HCT116 (cell line): Measurements from ENCODE around the gene GEMIN5. TPM values are rescaled to one million over a fixed set of nuclear protein-coding genes. Genes with fewer than 3 reads are reported as not detected.

Experiments used
- ATAC-seq: fragments of 200-7000 bp; cut with Tn5 transposase; 2 replicates; pipeline ENCODE4 v1.9.1; 2020; ENCODE audit warnings: mild to moderate bottlenecking, moderate library complexity
- BruUV-seq: library from RNA; stranded (reverse); fragments of 400-500 nt; replicated peaks from 2 replicates; lab custom pipeline; 2021; lab: Mats Ljungman, UMichigan
- CTCF ChIA-PET: fragments of 300-600 bp; sonication (Branson Sonifier 250); formaldehyde crosslinking; loops from one replicate; lab custom pipeline; 2021; ENCODE audit warnings: antibody characterized with exemption; lab: Charles Lee
- POLR2A ChIA-PET: fragments of 300-600, 350-600 bp; sonication (Branson Sonifier 250); formaldehyde crosslinking; loops from one replicate; lab custom pipeline; 2021; ENCODE audit warnings: antibody characterized with exemption; lab: Charles Lee
- RAD21 ChIA-PET, 2 experiments: fragments of 300-600 bp; sonication (Branson Sonifier 250); formaldehyde crosslinking; loops; one replicate each; lab custom pipeline; 2023; ENCODE audit warnings: low total read pairs in 2 of 2; ENCODE audit not compliant: uncharacterized antibody in 2 of 2, unreplicated experiment in 2 of 2, low non-redundant PET in 1 of 2; lab: Charles Lee
- DNase-seq: peaks from one replicate; pipeline ENCODE4 v3.0.0-alpha.2; 2010; ENCODE audit warnings: low read depth, low spot score
- H2AFZ ChIP-seq: fragments of 200-600 bp; shearing (Covaris generic), sonication (generic); 2 replicates; pipeline ENCODE4 v1.6.1; 2017; ENCODE audit warnings: low read depth, mixed run types, mixed read lengths, antibody characterized with exemption, low read length; ENCODE audit not compliant: poor library complexity, severe bottlenecking
- H3K27ac ChIP-seq: 2 replicates; pipeline ENCODE4 v1.5.1; 2012; ENCODE audit warnings: low read depth, low read length
- H3K27me3 ChIP-seq: fragments of 200-600 bp; sonication (generic); 2 replicates; pipeline ENCODE4 v1.6.1; 2016; ENCODE audit warnings: mixed run types, low read length, mixed read lengths; ENCODE audit not compliant: insufficient read depth
- H3K36me3 ChIP-seq, 2 experiments: fragments of 200-500 bp in 1 of 2; fragments of 200-600 bp in 1 of 2; sonication (Bioruptor generic) in 1 of 2; sonication (generic) in 1 of 2; 2 replicates each; pipeline versions ENCODE4 v1.5.1 to v1.6.1; 2014 to 2016; ENCODE audit warnings: low read length in 2 of 2, inconsistent platforms in 1 of 2, mixed read lengths in 1 of 2, mixed run types in 1 of 2; ENCODE audit not compliant: insufficient read depth in 2 of 2, control insufficient read depth in 1 of 2
- H3K4me1 ChIP-seq, 2 experiments: fragments of 200-600 bp in 1 of 2; sonication (generic) in 1 of 2; 2 replicates each; pipeline versions ENCODE4 v1.5.1 to v1.6.1; 2012 to 2017; ENCODE audit warnings: low read length in 2 of 2, inconsistent platforms in 1 of 2, mild to moderate bottlenecking in 1 of 2, mixed read lengths in 1 of 2, mixed run types in 1 of 2, moderate library complexity in 1 of 2; ENCODE audit not compliant: insufficient read depth in 2 of 2, control insufficient read depth in 1 of 2
- H3K4me2 ChIP-seq: fragments of 200-600 bp; sonication (generic); 2 replicates; pipeline ENCODE4 v1.6.1; 2017; ENCODE audit warnings: mixed run types, low read length, mixed read lengths
- H3K4me3 ChIP-seq, 2 experiments: fragments of 200-600 bp in 1 of 2; sonication (generic) in 1 of 2; replicated peaks in 1 of 2; 2 replicates each; pipeline ENCODE4 v1.5.1; 2011 to 2016; ENCODE audit warnings: low read length in 2 of 2, control low read depth in 1 of 2, low read depth in 1 of 2, mild to moderate bottlenecking in 1 of 2, mixed read lengths in 1 of 2, mixed run types in 1 of 2
- H3K79me2 ChIP-seq: fragments of 200-600 bp; sonication (generic); 2 replicates; pipeline ENCODE4 v1.6.1; 2017; ENCODE audit warnings: mild to moderate bottlenecking, mixed run types, low read length, moderate library complexity, mixed read lengths; ENCODE audit not compliant: insufficient read depth
- H3K9ac ChIP-seq: fragments of 200-600 bp; sonication (generic); 2 replicates; pipeline ENCODE4 v1.6.1; 2016; ENCODE audit warnings: low read length, mixed read lengths
- H3K9me2 ChIP-seq: fragments of 200-600 bp; sonication (generic), shearing (Covaris generic); 2 replicates; pipeline ENCODE4 v1.6.1; 2017; ENCODE audit warnings: mixed run types, mild to moderate bottlenecking, moderate library complexity; ENCODE audit not compliant: insufficient read depth
- H3K9me3 ChIP-seq, 2 experiments: fragments of 200-500 bp in 1 of 2; fragments of 200-600 bp in 1 of 2; sonication (Bioruptor generic) in 1 of 2; sonication (generic) in 1 of 2; 2 replicates each; pipeline ENCODE4 v1.6.1; 2014 to 2017; ENCODE audit warnings: low read length in 2 of 2, mixed read lengths in 2 of 2, inconsistent platforms in 1 of 2, low read depth in 1 of 2, mild to moderate bottlenecking in 1 of 2, mixed run types in 1 of 2, moderate library complexity in 1 of 2; ENCODE audit not compliant: control insufficient read depth in 1 of 2, insufficient read depth in 1 of 2
- H4K20me1 ChIP-seq: fragments of 200-600 bp; sonication (generic), shearing (Covaris generic); 2 replicates; pipeline ENCODE4 v1.6.1; 2017; ENCODE audit warnings: mixed run types, mild to moderate bottlenecking, moderate library complexity; ENCODE audit not compliant: insufficient read depth
- EGR1 ChIP-seq: IDR thresholded peaks from 2 replicates; pipeline ENCODE4 v1.6.1; 2012; ENCODE audit warnings: low read depth
- ELF1 ChIP-seq: IDR thresholded peaks from 2 replicates; pipeline ENCODE4 v1.6.1; 2012; ENCODE audit warnings: low read depth, borderline replicate concordance
- JUND ChIP-seq: IDR thresholded peaks from 2 replicates; pipeline ENCODE4 v1.6.1; 2012
- RAD21 ChIP-seq: IDR thresholded peaks from 2 replicates; pipeline ENCODE4 v1.6.1; 2012; ENCODE audit warnings: low read depth, mild to moderate bottlenecking
- ZNF274 ChIP-seq: fragments of 200-500 bp; sonication (Bioruptor generic); IDR thresholded peaks from 2 replicates; pipeline ENCODE4 v1.6.1; 2014; ENCODE audit warnings: mild to moderate bottlenecking, low read depth, low read length, inconsistent platforms
- intact Hi-C: fragments of 100-400 bp; cut with micrococcal nuclease; formaldehyde crosslinking; loops from 2 replicates; pipeline ENCODE4 v1.10.0; 2022
- total RNA-seq: library from RNA; stranded (reverse); gene quantifications from one replicate; pipeline ENCODE4 v1.2.1, GENCODE V29; 2021; ENCODE audit not compliant: unreplicated experiment

Gene GEMIN5
- total RNA-seq, 1 experiment from 2014 or later: 35.9 TPM

DNA sequence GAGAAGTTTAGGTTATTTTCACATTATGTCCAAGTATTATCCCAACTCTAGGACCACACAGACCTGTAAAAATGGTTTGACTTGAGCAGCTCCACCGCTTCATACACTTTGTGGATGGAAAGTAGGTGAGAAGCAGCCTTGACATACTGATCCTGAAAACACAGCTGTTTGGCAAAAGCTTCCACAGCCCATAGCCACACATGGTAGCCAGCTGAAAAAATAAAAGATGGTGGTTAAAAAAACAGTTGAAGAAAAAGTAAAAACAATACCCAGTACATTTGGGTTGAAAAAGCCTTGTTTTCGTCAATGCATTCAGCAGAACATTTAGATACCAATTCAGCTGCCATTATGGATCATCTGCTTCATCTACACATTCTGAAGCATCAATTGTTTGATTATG lies 36.7 kb downstream of the GEMIN5 start:
- TF ChIP-seq EGR1 (no peak), ZNF274 (no peak)
- POLR2A ChIA-PET: no interaction called here
- Histone ChIP-seq H3K79me2 (no peaks in the 10 kb centered on the region), H3K27ac (no peak overlapping the region), H3K4me2 (no peak overlapping the region), H3K4me3 (no peak overlapping the region), H3K4me1 (no peaks in the 10 kb centered on the region), H3K9me2 (no peaks in the 10 kb centered on the region), H3K9me3 (no peaks in the 10 kb centered on the region), H3K27me3 (no peaks in the 10 kb centered on the region), H4K20me1 (no peaks in the 10 kb centered on the region), H3K9ac (no peak overlapping the region), H2AFZ (no peak overlapping the region), H3K36me3 (peaks cover 67 to 84% of the 10 kb centered on the region in 2 experiments)
- intact Hi-C loops: no loop called here
- RAD21 ChIA-PET: no interaction called here
- ATAC-seq (no peak), DNase-seq (no peak)
- BruUV-seq: no TSS peak
- CTCF ChIA-PET: no interaction called here

- RAD21 ChIA-PET: no interaction called here
- Histone ChIP-seq H3K9ac (no peak overlapping the region), H3K27me3 (no peaks in the 10 kb centered on the region), H3K4me3 (no peak overlapping the region), H3K27ac (no peak overlapping the region), H3K4me2 (no peak overlapping the region), H2AFZ (no peak overlapping the region), H3K79me2 (no peaks in the 10 kb centered on the region), H3K36me3 (peaks cover 68 to 86% of the 10 kb centered on the region in 2 experiments), H3K9me3 (no peaks in the 10 kb centered on the region), H4K20me1 (no peaks in the 10 kb centered on the region), H3K9me2 (no peaks in the 10 kb centered on the region), H3K4me1 (no peaks in the 10 kb centered on the region)
- ATAC-seq (no peak), DNase-seq (no peak)
- BruUV-seq: no TSS peak
- POLR2A ChIA-PET: no interaction called here
- intact Hi-C loops: no loop called here
- TF ChIP-seq RAD21 (no peak), ZNF274 (no peak), ELF1 (no peak), JUND (no peak)
- CTCF ChIA-PET: no interaction called here
Observed at GRCh38 chr5:154900066-154900465, 37.9 kb downstream of the GEMIN5 start.
